ENCODE data around the gene PCBP2.
"Not testable (repeated sequence)": the region's sequence is repeated elsewhere in the genome, so short reads cannot be mapped to it uniquely, and the experiment has no call there.

The PCBP2 gene

DNA sequence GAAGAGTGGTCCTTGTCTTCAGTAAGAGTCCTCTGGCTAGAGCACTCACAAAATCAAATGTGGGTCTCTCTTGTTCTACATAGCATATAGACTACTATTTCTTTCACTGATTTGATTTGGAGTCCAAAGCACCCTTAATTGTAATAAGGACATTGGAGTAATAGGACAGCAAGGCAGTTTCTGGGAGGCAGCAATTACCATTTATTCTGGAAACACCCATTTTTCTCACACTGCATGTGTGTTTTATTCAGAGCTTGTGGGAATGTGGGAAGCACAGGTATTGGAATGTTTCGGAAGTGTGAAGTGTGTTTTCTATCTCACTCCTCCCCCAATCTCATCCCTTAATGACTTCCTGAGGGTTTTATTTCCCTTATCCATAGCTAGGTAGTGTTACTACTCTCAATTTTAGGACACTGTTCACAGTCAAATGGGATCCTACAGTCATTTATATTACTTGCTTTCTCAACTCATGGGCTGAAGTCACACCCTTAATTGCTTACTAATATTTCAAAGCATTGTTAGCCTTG is 20.2 kb downstream of the PCBP2 start:
- DNase-seq (ENCODE audit: low read depth in 3 of 3) = no peak

- no peak for DNase-seq (ENCODE audit: low read depth in 3 of 3)
These were observed 22.2 kb downstream of the PCBP2 start for GRCh38 chr12:53474077-53474476.

- no peak for DNase-seq (ENCODE audit: low read depth in 3 of 3)
These were observed 22.9 kb downstream of the PCBP2 start for GRCh38 chr12:53474819-53475218.

DNA sequence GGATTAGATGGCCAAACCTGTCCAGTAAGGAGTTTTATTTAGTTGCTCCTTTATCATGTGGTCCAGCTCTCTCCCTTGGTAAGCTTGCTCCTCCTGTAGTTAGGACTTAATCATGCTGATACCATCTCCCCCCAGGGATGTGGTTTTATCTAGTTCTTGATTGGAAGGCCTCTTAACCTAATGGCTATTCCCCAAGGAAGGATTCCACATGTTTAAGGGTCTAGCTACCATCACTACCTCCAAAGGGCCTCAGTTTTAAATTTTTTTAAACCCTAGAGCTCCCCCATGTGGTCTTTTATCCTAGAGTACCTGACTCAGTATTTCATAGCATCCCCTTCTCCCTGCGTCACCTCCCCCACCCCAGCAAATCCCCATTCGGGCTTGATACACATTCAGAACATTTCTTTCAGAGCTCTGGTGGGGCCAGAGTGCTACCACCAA is 24.9 kb downstream of the PCBP2 start:
- DNase-seq (ENCODE audit: low read depth in 3 of 3) = no peak

- no peak for DNase-seq (ENCODE audit: low read depth in 3 of 3)
These were observed 27.0 kb downstream of the PCBP2 start for GRCh38 chr12:53478865-53479264.

GRCh38 chr12:53479331-53479730 is 27.4 kb downstream of the PCBP2 start:
- DNase-seq (ENCODE audit: low read depth in 3 of 3) = no peak

DNA sequence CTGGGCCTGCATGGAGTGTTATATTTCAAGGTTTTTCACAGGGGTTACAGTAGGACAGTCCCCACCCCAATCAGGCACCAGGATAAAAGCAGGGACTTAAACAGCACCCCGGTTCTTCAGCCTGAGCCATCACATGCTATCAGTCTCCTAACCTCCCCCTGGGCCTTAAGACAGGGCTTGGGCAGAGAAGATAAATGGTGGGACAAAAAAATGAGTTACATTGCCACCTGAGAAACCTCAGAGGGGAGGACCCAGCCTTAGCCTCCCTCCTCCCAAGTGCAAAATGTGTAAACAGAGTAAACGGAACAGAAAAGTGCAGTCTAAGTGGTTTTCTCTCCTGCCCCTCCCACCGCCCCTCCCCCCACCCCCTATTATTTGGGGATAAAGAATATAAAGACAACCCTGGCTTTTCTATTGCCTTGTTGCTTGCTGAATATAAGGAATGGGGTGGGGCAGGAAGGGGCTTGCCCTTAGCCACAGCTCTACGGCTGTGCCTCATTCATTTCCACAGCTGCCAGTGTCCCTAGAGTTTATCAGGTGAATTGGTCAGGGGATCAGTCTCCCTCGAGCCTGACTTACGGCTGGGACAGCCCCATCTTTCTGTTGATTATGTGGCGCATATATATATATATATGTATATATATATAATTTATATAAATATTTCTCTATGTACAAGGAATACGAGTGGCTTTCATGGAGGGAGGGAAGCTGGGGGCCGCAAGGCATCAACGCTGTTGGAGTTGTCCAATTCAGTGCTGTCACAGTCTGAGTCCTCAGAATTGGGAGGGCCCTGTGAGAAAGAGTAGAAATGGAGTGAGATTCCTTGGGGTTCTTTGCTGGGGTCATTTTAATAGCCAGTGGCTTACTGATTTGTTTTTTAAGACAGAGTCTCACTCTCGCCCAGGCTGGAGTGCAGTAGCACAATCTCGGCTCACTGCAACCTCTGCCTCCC is 28.9 kb downstream of the PCBP2 start:
- no peak for DNase-seq (ENCODE audit: low read depth in 3 of 3)

DNA sequence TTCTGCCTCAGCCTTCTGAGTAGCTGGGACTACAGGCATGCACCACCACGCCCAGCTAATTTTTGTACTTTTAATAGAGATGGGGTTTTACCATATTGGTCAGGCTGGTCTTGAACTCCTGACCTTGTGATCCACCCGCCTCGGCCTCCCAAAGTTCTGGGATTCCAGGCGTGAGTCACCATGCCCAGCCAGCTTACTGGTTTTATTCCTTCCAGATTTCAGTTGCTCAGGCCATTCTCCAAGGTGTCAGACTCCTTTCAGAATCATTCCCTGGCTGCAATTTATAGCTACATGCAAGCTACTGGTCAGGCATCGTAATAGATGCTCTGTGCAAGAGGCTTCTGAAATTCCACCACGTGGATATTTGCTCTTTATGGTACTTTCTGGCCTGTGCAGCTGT is 29.6 kb downstream of the PCBP2 start:
- DNase-seq (ENCODE audit: low read depth in 3 of 3) = not testable (repeated sequence)

DNA sequence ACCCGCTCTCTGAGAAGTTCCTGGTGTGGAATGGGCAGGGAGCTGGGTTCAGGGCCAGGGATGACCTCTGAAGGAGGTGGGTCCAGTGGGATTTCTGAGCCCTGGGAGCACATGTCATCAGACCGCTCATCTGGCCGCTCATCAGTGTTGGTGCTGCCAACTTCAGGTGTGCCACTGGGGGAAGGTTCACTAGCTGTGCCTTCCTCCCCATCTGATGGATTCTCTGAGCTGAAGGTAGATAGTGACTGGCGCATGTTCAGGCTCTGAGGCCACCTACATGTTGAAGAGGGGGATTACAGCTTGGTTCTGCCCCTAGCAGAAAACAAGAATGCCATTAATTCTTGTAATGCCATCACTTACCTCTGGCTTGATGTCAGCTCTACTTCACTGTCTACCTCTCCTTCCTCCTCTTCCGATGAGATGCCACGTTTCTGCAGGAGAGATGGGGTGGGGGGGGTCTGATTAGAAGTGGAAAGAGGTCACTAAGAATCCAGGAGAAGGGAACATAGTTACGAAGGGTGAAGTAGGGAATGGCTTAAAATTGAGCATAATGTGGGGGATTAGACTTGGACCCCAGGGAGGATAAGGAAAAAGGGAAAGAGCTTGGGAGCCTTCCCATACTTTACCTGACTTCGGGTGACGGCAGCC is 30.2 kb downstream of the PCBP2 start:
- DNase-seq (ENCODE audit: low read depth in 3 of 3) = no peak

DNA sequence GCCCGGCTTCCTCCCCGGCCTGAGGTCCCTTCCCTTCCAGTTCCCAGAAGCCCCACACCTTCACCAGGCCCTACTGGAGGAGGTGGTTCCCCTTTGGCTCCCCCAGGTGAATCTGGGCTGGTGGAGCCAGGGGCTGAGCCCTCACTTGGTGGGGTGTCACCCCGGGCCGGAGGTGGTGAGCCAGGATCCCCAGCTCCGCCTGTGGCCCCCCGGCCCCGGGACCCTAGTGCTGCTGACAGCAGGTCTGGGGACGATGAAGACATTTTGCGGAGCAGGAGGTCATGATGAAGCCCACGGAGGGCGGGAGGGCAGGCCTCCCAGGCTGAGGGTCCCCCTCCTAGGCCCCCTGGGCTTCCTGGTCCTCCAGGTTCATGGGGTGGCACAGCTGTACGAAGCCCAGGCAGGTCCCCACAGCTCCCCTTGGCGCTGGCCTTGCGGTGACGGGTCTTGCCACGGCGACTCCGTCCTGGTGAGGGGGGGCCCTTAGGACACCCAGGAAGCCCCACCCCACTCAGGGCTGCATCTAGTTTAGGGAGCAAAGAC is 30.8 kb downstream of the PCBP2 start:
- no peak for DNase-seq (ENCODE audit: low read depth in 3 of 3)

GRCh38 chr12:53483225-53483978 is 31.5 kb downstream of the PCBP2 start:
- DNase-seq (ENCODE audit: low read depth in 3 of 3) = no peak

GRCh38 chr12:53483979-53484377 is 32.1 kb downstream of the PCBP2 start:
- DNase-seq (ENCODE audit: low read depth in 3 of 3) = no peak

DNA sequence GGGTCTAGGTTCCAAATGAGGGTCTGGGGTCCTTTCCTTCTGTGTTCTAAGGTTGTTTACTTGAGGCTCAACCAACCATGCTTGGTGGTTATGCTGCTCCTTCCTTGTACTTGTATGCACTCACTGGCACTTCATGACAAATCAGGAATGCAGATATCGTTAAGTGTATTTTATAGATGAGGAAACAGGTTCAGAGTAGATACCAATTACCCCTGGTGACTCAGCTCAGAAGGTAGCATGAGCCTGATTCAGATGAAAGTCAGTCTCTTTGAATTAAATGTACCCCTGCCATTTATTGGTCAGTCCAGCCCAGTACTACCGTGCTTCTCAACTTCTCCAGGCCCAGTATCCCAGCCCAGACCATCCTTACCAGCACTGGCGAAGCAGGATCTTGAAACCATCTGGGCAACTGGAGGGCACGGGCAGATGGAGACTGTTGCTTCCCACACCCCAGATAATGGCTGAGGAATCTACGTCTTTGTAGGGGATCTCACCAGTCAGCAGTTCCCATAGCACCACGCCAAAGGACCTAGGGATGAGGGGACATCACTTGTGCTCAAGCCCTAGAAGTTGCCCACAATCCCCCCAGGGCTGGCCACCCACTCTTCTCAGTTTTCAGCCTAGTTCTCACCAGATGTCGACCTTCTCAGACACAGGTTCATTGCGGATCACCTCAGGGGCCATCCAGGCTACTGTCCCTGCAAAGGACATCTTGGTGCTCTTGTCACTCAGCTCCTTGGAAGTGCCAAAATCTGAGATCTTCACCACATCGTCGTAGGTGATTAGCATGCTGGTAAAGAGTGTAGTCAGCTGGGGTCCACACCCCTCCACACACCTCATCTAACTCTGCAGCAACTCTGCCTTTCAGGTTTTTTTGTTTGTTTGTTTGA is 33.0 kb downstream of the PCBP2 start:
- DNase-seq (ENCODE audit: low read depth in 3 of 3) = no peak

GRCh38 chr12:53485955-53486735 is 34.2 kb downstream of the PCBP2 start:
- DNase-seq (ENCODE audit: low read depth in 3 of 3) = no peak

DNA sequence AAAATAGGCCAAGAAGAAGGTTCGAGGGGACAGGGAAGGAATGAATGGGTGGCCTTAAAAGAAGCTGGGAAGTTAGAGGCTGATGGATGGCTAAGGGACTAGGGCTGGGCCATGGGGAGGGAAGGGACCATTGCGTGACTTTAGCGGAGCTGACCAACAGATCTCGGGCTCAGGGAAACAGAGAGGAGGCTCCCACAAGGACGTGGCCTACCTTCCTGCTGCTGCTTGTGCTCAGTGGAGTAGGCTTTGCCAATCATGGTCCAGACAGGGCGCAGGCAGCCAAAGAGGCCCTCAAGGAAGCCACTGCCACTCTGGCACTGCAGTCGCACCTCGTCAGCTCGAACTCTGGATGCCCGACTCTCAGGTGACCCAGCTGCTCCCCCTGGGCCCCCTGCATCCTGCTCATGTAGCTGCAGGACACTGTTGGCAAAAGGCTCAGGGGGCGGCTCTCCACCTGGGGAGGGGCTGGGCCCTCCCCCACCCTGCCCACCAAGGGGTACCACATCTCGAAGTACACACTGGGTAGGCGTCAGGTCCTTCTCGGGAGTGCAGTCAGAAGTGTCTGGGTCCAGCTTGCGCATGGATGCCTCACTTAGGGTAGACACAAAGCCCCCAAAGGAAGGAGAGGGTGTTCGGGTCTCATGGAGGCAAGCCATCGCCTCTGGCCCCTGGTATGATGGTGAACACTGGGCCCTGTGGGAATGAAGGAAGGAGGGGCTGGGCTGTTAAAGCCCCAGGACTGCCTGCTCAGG is 35.0 kb downstream of the PCBP2 start:
- no peak for DNase-seq (ENCODE audit: low read depth in 3 of 3)

- no peak for DNase-seq (ENCODE audit: low read depth in 3 of 3)
These were observed 37.5 kb downstream of the PCBP2 start for GRCh38 chr12:53489242-53489864.

GRCh38 chr12:53492188-53492587 is 40.3 kb downstream of the PCBP2 start:
- no peak for DNase-seq (ENCODE audit: low read depth in 3 of 3)

- peak; percentile 73 to 81 (median 74) for DNase-seq (ENCODE audit: low read depth in 3 of 3)
These were observed 41.1 kb downstream of the PCBP2 start for GRCh38 chr12:53492830-53493609.
